ENCODE measurements around the gene LIMK1.

- TF ChIP-seq CTCF (conservative IDR thresholded peaks at IDR 0.05; ENCODE audit: low read length), result no peak
- TF ChIP-seq EZH2phosphoT487 (IDR thresholded peaks at IDR 0.05; ENCODE audit: borderline replicate concordance), result no peak
These were observed 19.7 kb downstream of the LIMK1 start for GRCh38 chr7:74103219-74103772.
